DLD1 (cell line): ENCODE data around the gene NCKAP5.
"Not testable (repeated sequence)": the region's sequence is repeated elsewhere in the genome, so short reads cannot be mapped to it uniquely, and the experiment has no call there.

Source experiments
- in situ Hi-C: cut with HindIII; loops from 2 replicates; pipeline ENCODE4 v1.10.0; 2017; ENCODE audit warnings: low sequenced_read_pairs

Gene NCKAP5

DNA sequence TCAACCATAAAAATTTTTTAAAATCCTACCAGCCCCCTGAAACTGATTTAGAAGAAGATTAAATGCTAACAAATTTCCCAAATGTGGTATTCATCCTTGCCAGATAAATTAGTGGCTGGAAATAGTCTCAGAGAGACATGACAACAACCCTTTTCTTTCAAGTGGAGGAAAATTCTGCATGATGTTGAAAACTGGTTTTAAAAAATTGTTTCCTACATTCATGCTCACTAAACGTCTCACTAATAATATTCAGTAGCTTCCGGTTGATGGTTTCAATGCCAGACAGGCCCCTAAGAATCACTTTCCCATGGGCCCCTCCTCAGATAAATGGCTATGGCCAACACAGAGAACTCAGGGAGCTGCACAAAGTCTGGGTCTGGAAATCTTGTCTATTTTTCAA, 43.2 kb downstream of the NCKAP5 start:
- in situ Hi-C loops, result no loop called here

- in situ Hi-C loops, result no loop called here
These were observed 44.9 kb downstream of the NCKAP5 start for GRCh38 chr2:133523406-133523805.

DNA sequence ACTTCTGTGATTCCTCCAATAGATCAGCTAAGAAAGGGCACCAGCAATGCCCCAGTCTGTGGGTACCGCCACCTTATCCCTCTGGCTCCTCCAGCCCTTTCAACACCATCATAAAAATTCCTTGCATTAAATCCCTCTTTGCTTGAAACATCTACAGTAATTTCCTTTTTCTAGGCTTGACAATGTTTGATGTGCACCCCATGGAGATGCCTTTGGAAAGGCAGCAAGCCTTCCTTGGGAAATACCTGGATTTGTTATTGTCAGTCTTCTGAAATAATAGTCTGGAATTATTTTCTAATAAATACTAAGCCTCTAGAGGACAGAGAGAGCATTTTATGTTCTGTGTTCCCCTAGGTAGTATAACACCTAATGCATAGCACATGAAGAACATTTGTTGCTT, 46.1 kb downstream of the NCKAP5 start:
- in situ Hi-C loops, result no loop called here

DNA sequence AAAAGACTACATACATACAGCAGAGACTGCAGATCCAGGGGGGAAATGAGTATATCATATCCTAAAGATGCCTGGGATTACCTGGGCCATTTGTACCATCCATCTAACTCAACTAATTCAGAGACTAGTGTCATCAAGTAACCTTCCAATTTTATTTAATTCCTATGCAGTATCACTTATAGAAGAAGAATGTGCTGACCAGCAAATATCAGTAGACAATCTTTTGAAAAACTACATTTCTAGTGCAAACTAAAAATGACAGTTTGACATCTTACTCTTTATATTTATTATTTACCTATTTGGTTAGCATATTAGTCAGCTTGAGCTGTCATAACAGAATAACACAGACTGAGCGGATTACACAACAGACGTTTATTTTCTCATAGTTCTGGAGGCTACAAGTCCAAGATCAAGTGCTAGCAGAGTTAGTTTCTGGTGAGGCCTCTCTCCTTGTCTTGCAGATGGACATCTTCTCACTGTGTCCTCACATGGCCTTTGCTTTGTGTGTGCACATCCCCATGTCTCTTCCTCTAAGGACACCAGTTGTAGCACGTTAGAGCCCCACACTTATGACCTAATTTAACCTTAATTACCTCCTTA, 47.0 kb downstream of the NCKAP5 start:
- in situ Hi-C loops, result no loop called here

DNA sequence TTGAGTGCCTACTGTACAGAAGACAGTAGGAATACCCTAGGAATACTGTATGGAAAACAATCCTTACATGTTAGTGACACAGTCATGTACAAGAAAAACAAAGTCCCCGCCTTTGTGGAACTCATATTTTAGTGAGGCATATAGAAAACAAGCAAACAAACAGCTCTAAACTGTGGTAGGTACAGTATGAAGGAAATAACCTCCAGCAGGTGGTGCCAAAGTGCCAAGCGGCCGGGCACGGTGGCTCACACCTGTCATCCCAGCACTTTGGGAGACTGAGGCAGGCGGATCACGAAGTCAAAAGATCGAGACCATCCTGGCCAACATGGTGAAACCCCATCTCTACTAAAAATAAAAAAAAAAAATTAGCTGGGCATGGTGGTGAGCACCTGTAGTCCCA, 48.6 kb downstream of the NCKAP5 start:
- in situ Hi-C loops, result not testable (repeated sequence)

GRCh38 chr2:133518700-133519344, 49.4 kb downstream of the NCKAP5 start:
- in situ Hi-C loops, result no loop called here

DNA sequence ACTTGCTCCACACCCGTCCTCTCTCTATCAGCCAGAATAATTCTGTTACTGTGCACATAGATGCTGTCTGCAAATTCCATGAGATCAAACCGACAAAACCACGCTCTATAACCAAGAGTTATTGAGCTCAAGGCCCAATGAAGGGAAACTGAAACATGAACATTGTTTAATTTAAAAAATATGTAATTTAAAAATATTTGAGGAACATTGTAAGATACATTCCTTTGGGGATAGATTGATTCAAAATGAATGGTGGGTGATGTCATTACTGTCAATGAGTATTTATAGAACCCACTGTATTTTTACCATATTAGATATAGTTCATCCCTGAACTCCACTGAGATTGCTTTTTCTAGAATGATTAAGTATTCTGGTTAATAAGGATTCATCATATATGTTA, 50.4 kb downstream of the NCKAP5 start:
- in situ Hi-C loops, result no loop called here

- in situ Hi-C loops, result no loop called here
These were observed 51.7 kb downstream of the NCKAP5 start for GRCh38 chr2:133516405-133517026.

- in situ Hi-C loops, result no loop called here
These were observed 53.0 kb downstream of the NCKAP5 start for GRCh38 chr2:133515271-133515670.

- in situ Hi-C loops, result no loop called here
These were observed 54.4 kb downstream of the NCKAP5 start for GRCh38 chr2:133513893-133514292.

DNA sequence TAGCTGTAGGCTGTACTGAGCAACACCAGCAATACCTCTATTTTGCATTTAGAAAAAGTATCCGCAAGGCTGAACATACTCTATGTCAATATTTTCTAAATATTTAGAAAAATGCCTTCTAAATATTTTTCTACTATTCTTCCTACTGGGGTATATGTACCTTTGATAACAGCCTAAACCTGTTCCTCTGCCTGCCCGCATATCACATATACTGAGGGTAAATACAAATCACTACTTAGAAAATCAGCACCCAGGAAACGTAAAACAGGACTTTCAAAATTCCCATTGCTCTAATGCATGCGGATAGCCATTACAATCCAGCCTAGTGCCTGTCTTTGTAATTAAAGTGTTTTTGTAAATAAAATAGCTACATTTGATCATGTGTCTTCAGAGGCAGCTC, 56.1 kb downstream of the NCKAP5 start:
- in situ Hi-C loops, result no loop called here

DNA sequence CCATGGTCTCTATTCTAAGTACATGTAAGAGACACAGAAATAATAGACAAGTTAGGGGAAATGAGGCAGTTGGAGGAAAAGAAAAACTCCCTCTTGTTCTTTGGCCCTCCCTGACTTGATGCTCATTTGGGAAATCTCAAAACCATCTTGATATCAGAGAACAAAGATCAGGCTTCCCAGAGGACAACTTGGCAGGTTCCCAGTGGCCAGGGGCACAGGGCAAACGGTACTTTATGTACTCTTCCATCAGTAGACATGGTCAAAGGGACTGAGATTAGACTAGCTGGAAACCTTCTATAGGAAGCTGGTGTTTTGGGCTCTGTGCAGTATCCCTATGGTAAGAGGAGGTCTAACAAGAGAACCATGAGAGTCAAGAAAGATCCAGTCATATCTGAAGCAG, 56.6 kb downstream of the NCKAP5 start:
- in situ Hi-C loops, result no loop called here

GRCh38 chr2:133509777-133510176, 58.5 kb downstream of the NCKAP5 start:
- in situ Hi-C loops, result no loop called here

DNA sequence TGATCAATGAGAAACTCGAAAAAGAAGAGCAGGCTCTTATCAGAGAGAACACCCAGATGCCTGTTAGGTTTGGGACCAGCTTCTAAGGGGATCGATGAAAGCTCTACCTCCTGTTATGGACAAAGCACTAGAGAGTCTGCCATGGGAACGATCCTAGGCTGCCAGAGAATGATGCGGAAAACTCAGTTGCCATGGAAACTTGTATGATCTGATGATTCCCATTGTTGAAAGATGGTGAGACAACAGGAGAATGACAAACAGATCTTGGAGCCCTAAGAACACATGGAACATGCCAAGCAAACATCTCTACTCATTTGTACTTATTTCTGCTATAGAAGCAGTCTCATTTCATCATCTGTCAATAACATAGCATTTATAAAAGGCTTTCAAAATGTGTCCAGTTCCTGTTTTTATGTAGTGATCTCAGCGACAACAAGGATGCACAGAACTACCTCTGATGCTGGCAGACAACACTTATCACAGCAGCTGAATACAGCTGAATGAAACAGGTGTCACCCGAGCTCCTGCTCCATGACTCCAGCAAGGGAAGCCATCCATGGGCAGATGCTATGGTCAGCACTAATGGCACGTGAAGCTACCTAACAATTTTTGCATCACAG, 59.6 kb downstream of the NCKAP5 start:
- in situ Hi-C loops, result no loop called here

DNA sequence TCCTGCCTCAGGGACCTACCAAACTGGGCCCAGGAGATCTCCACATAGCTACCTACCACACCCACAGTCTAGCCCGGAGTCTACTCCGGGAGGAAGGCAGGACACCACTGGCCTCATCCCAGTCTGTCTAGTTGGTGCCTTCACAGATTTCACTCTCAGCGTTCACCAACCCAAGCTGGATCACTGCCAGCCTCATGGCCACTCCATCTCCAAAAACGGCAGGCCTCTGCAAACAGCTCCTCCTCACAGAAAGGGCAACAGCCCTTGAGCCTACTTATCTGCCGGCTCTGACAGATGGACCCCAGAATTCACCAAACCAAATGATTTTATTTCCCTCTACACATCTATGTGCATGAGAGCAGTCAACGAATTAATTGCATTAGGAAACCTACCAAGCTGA, 61.3 kb downstream of the NCKAP5 start:
- in situ Hi-C loops, result no loop called here

DNA sequence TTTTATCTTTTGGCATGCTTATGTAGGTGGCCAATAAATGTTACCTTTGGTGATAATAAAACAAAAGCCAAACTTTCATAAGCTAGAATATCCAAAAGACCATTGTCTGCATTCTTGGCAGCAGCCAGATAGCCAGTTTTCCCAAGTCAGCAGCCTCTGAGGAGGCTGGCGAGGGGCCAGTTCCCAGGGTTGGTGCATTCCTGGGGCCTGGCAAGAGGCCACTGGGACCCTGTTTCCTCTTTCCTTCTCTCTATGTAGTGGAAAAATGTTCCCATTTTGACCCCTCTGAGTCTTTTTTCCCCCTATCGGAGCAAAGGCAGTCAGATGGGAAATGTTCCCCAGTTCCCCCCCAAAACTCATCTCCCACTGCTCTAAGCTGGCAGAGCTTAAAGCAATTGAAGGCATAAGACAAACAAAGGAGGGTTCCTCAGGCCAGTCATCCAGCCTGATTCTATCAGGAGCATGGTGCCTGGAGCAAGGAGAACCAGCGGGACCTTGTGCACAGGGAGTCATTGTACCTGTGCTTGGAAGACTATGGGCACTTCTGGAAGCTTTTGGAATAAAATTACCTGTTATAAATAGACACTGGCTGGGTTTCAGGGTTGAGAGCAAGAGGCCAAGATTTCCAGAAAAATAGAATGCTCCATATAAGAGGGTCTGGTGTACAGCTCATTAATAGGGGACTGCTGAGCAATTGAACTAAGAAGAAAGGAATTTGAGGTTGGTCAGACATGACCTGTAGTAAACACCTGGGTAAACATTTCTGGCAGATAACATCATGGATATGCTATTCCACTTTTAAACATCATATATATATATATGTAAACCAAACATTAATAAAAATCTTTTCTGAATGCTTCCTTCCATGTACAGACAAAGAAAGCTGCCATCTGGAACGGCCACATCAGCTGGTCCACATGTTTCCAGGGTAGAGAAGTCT, 63.4 kb downstream of the NCKAP5 start:
- in situ Hi-C loops, result no loop called here

DNA sequence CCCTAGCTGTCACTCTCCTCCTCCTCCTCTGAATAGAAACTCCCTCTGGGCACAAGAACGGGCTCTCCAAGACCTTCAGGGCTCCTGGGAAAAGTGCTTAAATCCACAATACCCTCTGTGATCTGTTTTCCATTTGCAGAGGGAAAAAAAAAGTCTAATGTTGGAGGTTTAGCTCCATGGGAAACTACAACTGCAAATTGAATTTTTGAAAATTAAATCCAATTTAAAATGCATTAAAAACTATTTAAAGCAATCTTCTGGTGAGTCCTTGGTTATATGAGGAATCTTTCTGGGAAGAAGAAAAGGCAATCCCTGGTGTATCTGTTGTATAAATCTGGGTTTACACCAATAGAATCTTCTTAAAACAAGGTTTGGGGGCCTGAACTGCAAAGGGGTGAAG, 64.3 kb downstream of the NCKAP5 start:
- in situ Hi-C loops, result no loop called here

DNA sequence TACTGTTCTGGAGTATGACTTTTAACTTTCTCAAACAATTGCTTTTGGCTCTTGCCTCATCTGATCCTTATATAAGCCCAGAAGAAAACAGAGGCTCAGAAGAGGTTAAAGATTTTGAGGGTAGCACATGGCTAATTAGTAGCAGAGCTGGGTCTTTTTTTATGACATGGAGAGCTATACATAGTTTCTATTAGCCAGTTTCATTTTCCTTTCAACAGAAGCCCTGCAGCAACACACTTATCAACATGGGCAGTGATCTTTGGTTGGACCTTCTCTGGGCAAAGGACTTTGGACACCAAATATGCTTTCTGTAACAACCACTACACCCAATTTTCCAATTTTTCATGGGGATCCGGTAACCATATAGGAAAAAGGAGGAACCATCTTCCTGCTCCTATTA, 64.9 kb downstream of the NCKAP5 start:
- in situ Hi-C loops, result no loop called here

- in situ Hi-C loops, result no loop called here
These were observed 65.6 kb downstream of the NCKAP5 start for GRCh38 chr2:133502678-133503077.

GRCh38 chr2:133500917-133501316, 67.3 kb downstream of the NCKAP5 start:
- in situ Hi-C loops, result no loop called here
